Skeletal muscle satellite cell (primary cell): ENCODE data around the gene TRIM42. TPM values are rescaled to one million over a fixed set of nuclear protein-coding genes. Genes with fewer than 3 reads are reported as not detected.
A peak's percentile ranks its signal among the peaks of the same experiment; 100 is the strongest.

Experiments
- H3K27me3 ChIP-seq: 2 replicates; pipeline ENCODE4 v1.7.0; 2013; ENCODE audit warnings: low read length; ENCODE audit not compliant: control insufficient read depth, insufficient read depth
- H3K36me3 ChIP-seq: 2 replicates; pipeline ENCODE4 v1.7.0; 2013; ENCODE audit warnings: mild to moderate bottlenecking, control low read depth, low read length; ENCODE audit not compliant: insufficient read depth
- H3K4me1 ChIP-seq: 2 replicates; pipeline ENCODE4 v1.7.0; 2013; ENCODE audit warnings: low read length; ENCODE audit not compliant: control insufficient read depth, insufficient read depth
- H3K4me2 ChIP-seq: 2 replicates; pipeline ENCODE4 v1.7.0; 2013; ENCODE audit warnings: mild to moderate bottlenecking, low read length
- H3K4me3 ChIP-seq: 2 replicates; pipeline ENCODE4 v1.7.0; 2013; ENCODE audit warnings: low read length
- H3K9ac ChIP-seq: 2 replicates; pipeline ENCODE4 v1.7.0; 2013; ENCODE audit warnings: mild to moderate bottlenecking, low read depth, low read length, moderate library complexity
- H3K9me3 ChIP-seq: replicated peaks from 2 replicates; pipeline ENCODE4 v1.7.0; 2013; ENCODE audit warnings: mild to moderate bottlenecking, control low read depth, low read length
- total RNA-seq: library from RNA; depleted of rRNA; stranded (reverse); fragments of >200 nt; gene quantifications from 2 replicates; pipeline ENCODE4 v1.2.3, GENCODE V29; 2012; rRNA removed

Gene TRIM42
- not detected in 2 replicates for total RNA-seq

- H3K4me1 ChIP-seq = no peaks in the 10 kb centered on the region
- H3K9me3 ChIP-seq = no peaks in the 10 kb centered on the region
- H3K4me3 ChIP-seq = no peak within 1 kb of the TSS
Measured at GRCh38 chr3:140677764-140678163, at the start of gene TRIM42. Gene TRIM42 (plus strand): TSS chr3:140678064. CDS start chr3:140678230, 166 bp downstream.

DNA sequence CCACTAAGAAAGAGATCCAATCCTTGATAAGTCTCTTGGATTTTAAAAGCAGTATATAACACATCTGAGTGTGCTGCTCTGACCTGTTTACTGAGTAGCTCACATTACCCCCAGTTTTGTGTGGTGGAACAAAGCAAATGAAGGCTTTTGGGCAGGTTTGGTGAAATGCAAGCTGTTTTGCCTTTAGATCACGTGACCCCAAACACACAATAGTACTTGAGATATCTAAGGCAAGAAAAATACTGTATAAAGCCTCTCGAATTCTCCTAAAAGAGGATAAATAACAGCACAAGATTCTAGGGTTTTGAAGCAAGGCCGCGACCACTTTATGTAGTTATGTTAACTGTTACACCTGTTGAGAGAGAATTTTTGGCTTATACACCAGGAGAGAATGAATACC is 49.3 kb upstream of the TRIM42 start:
- Histone ChIP-seq H3K36me3 (no peaks in the 10 kb centered on the region), H3K9me3 (no peaks in the 10 kb centered on the region), H3K4me2 (no peak overlapping the region), H3K4me3 (no peak overlapping the region), H3K4me1 (peaks cover 37% of the 10 kb centered on the region), H3K27me3 (no peaks in the 10 kb centered on the region), H3K9ac (peak overlapping the region; percentile 28)

More at GRCh38 chr3:140677764-140678163, at the start of gene TRIM42:
- no peaks in the 10 kb centered on the region for H3K36me3 ChIP-seq
- H3K9ac ChIP-seq = no peak within 1 kb of the TSS
- no peak within 1 kb of the TSS for H3K4me2 ChIP-seq
- no peaks in the 10 kb centered on the region for H3K27me3 ChIP-seq

DNA sequence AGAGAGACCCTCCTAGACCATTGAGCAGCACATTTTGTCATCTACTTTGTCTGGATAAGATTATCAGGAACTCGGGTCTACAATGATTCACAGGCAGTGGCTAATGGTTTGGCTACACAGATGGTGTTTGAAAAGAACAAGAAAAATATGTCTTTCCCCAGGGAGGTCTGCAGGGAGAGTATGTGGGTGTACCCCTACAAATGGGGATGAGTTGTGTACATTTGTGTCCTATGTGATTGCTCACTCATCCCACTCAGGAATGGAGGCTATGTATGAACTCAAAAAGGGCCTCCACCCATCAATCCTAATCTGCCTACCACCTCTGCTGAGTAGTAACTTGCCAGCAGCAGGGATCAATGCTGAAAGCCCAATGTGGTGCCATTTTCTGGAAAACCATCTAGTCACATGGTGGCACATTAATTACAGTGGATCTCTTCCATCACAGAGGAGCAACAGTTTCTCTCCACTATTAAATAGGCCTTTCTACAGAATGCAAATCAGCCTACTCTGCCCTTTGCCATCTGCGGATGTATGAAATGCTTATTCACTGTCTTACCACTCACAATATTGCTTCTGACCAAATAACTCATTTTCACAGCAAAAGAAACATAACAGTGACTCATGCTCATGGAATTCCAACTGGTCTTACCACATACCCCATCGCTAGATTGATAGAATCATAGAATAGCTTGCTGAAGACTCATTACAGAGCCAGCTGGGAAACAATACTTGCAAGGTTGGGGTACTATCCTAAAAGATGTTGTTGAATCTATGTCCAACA is 48.3 kb upstream of the TRIM42 start:
- H3K4me3 ChIP-seq = peak overlapping the region; percentile 34
- H3K36me3 ChIP-seq = no peaks in the 10 kb centered on the region

GRCh38 chr3:140630366-140630765 is 47.5 kb upstream of the TRIM42 start:
- Histone ChIP-seq H3K9me3 (no peaks in the 10 kb centered on the region), H3K27me3 (no peaks in the 10 kb centered on the region), H3K4me1 (peaks cover 37% of the 10 kb centered on the region), H3K9ac (peak overlapping the region; percentile 18), H3K4me2 (peak overlapping the region; percentile 45), H3K36me3 (no peaks in the 10 kb centered on the region), H3K4me3 (no peak overlapping the region)

More for the DNA sequence above, 48.3 kb upstream of the TRIM42 start:
- Histone ChIP-seq H3K4me2 (peak overlapping the region; percentile 55), H3K4me1 (peaks cover 37% of the 10 kb centered on the region), H3K9ac (peak overlapping the region; percentile 28), H3K27me3 (no peaks in the 10 kb centered on the region), H3K9me3 (no peaks in the 10 kb centered on the region)

- H3K9ac ChIP-seq = no peak overlapping the region
- H3K27me3 ChIP-seq = no peaks in the 10 kb centered on the region
- no peaks in the 10 kb centered on the region for H3K36me3 ChIP-seq
- H3K4me1 ChIP-seq = peaks cover 37% of the 10 kb centered on the region
- H3K4me2 ChIP-seq = no peak overlapping the region
- H3K9me3 ChIP-seq = no peaks in the 10 kb centered on the region
- H3K4me3 ChIP-seq = no peak overlapping the region
Measured at GRCh38 chr3:140630866-140631265, 47.0 kb upstream of the TRIM42 start.

DNA sequence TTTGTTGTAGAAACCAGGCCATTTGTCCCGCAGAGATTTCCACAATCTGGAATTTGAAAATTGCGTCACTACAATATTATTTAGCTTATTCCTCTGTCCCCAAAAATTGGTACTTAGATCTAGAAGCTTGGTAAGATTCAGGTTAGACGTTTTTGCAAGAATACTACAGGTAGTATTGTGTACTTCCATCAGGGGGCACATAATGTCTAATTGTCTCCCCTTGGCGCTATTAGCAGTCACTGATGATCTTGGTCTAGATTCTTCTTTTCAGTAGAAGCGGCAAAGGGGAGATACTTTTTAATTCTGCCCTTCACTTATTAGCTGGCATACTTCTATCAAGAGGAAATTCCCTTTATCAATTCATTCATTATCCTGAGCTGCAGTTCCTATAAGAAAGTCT is 42.6 kb upstream of the TRIM42 start:
- H3K36me3 ChIP-seq = no peaks in the 10 kb centered on the region
- H3K9me3 ChIP-seq = no peaks in the 10 kb centered on the region
- H3K4me3 ChIP-seq = no peak overlapping the region
- H3K9ac ChIP-seq = no peak overlapping the region
- no peak overlapping the region for H3K4me2 ChIP-seq
- no peaks in the 10 kb centered on the region for H3K27me3 ChIP-seq
- peaks cover 23% of the 10 kb centered on the region for H3K4me1 ChIP-seq

DNA sequence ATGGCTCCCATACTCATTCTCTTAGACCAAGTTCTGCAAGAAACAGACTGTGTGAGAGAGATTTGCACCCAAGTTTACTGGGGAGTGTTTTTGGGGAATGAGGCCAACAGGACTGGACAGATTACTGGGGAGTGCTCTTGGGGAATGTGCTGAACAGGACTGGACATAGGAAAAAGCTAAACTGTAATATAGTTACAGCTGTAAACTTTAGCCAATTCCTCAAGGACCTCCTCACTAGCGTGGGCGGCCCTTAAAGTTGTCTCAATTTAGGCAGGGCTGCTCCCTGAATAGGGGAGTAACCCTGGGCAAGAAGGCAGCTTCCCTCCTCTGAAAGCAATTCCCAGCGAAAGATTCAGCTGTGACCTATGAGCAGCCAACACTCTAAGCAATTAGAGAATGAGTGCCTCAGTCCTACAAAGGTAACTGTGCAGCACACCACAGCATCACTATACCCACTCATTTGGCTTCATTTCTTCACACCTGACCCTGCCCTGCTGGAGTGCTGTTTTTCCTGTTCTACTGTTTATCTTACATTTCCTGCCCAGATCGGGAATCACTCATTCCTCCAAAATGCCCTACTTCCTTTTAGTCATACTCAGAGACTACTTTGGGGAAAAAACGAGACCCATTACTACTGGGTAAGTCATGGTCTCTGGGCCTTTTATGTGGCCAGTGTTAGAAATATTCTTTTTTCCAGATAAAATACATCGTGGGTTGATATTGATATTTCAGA is 41.3 kb upstream of the TRIM42 start:
- Histone ChIP-seq H3K4me1 (peaks cover 14% of the 10 kb centered on the region), H3K4me3 (no peak overlapping the region), H3K4me2 (peak overlapping the region; percentile 18), H3K27me3 (no peaks in the 10 kb centered on the region), H3K9me3 (no peaks in the 10 kb centered on the region), H3K36me3 (no peaks in the 10 kb centered on the region), H3K9ac (no peak overlapping the region)

DNA sequence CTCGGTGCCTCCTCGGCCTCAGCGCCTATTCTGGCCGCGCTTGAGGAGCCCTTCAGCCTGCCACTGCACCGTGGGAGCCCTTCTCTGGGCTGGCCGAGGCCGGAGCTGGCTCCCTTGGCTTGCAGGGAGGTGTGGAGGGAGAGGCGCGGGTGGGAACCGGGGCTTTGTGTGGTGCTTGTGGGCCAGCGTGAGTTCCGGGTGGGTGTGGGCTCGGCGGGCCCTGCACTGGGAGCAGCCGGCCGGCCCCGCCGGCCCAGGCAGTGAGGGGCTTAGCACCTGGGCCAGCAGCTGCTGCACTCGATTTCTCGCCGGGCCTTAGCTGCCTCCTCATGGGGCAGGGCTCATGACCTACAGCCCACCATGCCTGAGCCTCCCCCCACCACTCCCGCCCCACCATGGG is 26.6 kb upstream of the TRIM42 start:
- Histone ChIP-seq H3K9me3 (no peaks in the 10 kb centered on the region), H3K9ac (no peak overlapping the region)

GRCh38 chr3:140655678-140656077 is 22.2 kb upstream of the TRIM42 start:
- no peaks in the 10 kb centered on the region for H3K4me1 ChIP-seq
- H3K4me2 ChIP-seq = no peak overlapping the region
- no peak overlapping the region for H3K4me3 ChIP-seq
- no peak overlapping the region for H3K9ac ChIP-seq
- H3K27me3 ChIP-seq = no peaks in the 10 kb centered on the region
- no peaks in the 10 kb centered on the region for H3K9me3 ChIP-seq
- H3K36me3 ChIP-seq = no peaks in the 10 kb centered on the region

More for the DNA sequence above, 26.6 kb upstream of the TRIM42 start:
- Histone ChIP-seq H3K4me3 (no peak overlapping the region), H3K4me1 (no peaks in the 10 kb centered on the region), H3K36me3 (no peaks in the 10 kb centered on the region), H3K4me2 (no peak overlapping the region), H3K27me3 (no peaks in the 10 kb centered on the region)

DNA sequence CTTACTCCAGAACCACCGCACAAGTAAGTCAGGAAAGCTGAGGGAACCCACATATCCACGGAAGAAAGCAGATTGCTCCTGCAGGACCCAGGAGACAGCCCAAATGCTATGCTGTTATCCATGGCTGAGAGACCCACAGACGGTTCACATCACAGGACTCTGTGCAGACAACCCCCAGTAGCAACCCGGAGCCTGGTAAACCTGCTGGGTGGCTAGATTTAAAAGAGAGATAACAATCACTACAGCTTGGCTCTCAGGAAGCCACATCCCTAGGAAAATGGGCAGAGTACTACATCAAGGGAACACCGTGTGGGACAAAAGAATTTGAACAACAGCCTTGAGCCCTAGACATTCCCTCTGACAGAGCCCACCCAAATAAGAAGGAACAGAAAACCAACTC is 13.8 kb upstream of the TRIM42 start:
- Histone ChIP-seq H3K27me3 (no peaks in the 10 kb centered on the region), H3K4me1 (no peaks in the 10 kb centered on the region), H3K9me3 (no peaks in the 10 kb centered on the region), H3K4me3 (no peak overlapping the region), H3K9ac (no peak overlapping the region), H3K36me3 (no peaks in the 10 kb centered on the region), H3K4me2 (no peak overlapping the region)

- no peaks in the 10 kb centered on the region for H3K36me3 ChIP-seq
Measured at GRCh38 chr3:140682586-140682985, 4.7 kb downstream of the TRIM42 start.

More at GRCh38 chr3:140682586-140682985, 4.7 kb downstream of the TRIM42 start:
- no peaks in the 10 kb centered on the region for H3K4me1 ChIP-seq
- H3K4me2 ChIP-seq = no peak overlapping the region
- H3K27me3 ChIP-seq = no peaks in the 10 kb centered on the region
- no peak overlapping the region for H3K4me3 ChIP-seq
- no peaks in the 10 kb centered on the region for H3K9me3 ChIP-seq
- no peak overlapping the region for H3K9ac ChIP-seq
